Right ventricle myocardium inferior (tissue), 1 donor: ENCODE results near the gene ARHGEF12. TPM values are rescaled to one million over a fixed set of nuclear protein-coding genes. Genes with fewer than 3 reads are reported as not detected.
A peak's percentile ranks its signal among the peaks of the same experiment; 100 is the strongest.

Source experiments
- ATAC-seq: fragments of 200-7000 bp; cut with Tn5 transposase; one replicate; pipeline ENCODE4 v1.9.1; 2020; ENCODE audit warnings: mild to moderate bottlenecking, moderate library complexity
- DNase-seq: peaks from one replicate; pipeline ENCODE4 v3.0.0; 2021; ENCODE audit errors: missing footprints
- intact Hi-C: fragments of 100-400 bp; cut with DNase I; formaldehyde crosslinking; loops from one replicate; pipeline ENCODE4 v1.11.0; 2022
- total RNA-seq: library from RNA; stranded (reverse); fragmentation: NEBNext Ultra II Directional; extraction: Animal tissue kit (Norgen Biotek cat#: 25700); gene quantifications from one replicate; pipeline ENCODE4 v1.2.1, GENCODE V29; 2021
- donor health status: DM: no; HTN: yes; CAD: no; lungs with severe emphysema.

The ARHGEF12 gene
- total RNA-seq, 1 donor from 2014 or later = 81.7 TPM

DNA sequence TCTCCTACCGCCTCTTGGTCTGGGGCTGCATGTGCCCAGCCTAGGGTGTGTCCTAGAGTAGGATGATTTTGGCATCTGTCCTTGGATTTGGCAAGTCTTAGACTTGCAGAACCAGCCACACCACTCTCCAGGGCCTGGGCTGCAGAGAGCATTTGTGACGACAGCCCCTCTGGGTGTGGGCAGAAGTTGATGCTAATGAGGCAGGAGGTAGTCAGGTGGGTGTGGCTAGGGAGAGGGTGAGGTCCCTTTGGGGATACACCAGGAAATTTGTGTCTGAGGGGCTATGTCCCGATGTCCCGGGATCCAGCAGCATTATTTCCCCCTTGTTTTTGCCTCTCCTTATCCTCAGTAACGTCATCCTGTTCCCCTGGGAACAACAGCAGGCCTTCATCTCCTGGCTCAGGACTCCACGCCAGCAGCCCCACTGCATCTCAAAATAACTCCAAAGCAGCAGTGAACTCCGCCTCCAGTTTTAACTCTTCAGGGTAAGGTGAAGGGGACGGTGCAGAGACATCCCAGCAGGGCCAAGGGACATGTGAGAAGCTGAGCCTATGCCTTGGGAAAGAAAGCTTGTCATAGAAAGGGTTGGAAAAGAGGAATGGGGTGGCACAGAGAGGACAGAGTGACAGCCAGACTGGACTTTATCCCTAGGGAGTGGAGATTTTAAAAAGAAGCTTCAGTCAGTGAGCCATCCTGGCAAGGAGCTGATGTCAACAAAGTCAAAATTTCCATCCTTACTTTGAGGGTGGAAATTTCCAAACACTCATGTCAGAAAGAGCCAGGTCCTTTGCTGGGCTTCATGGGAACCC lies 19.1 kb upstream of the ARHGEF12 start:
- intact Hi-C loops = no loop called here
- peak; percentile 79 for DNase-seq
- peak; percentile 82 for ATAC-seq

DNA sequence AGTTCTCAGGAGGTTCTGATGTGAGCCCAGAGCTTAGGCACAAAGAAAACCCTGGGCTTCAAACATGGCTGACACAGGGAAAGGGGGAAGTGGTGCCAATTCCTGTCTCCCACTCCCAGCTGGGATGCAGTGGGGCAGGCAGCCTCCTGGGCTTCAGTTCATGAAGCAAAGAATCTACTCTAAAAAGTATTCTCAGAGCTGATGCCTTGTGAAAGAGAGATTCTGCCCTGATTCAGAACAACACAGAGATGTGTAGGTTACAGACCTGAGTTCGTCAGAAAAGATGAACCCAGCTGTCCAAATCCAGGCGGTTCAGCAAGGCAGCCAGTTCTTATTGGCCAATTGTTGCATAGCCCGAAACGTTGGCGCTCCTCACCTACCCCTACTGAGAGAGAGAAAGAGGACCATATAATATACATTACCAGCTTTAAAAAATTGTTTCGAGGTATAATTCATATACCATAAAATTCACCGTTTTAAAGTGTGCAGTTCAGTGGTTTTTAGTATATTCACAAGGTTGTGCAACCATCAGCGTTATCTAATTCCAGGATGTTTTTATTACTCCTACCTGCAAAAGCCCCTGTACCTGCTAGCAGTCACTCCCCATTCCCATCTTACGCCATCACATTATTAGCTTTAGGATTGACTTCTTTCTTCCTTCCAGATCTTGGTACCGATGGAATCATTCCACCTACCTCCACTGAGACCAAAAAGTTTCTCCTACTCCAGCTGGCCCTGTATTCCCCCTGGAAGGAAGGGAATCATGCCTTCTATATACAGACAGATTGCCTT lies 18.3 kb upstream of the ARHGEF12 start:
- ATAC-seq = no peak
- no peak for DNase-seq
- intact Hi-C loops = no loop called here

DNA sequence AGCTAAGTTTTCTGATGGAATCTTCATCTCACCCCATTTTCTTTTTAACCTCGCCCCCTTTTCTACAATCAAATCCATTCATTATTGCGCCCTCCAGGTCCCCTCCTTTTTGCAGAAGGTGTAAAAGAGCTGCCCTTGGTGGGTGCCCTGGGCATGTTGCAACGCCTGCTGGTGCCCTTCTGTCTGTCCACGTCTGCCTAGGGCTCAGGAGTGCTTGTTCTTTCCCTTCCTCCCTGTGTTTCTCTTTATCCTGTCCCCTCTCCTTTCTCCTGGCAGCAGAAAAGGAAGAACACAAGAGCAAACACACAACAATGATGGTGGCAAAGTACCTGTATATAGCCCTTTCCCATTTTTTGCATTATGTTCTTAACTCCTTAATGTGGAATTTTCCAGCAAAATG lies 17.3 kb upstream of the ARHGEF12 start:
- no peak for ATAC-seq
- no peak for DNase-seq
- intact Hi-C loops = no loop called here

DNA sequence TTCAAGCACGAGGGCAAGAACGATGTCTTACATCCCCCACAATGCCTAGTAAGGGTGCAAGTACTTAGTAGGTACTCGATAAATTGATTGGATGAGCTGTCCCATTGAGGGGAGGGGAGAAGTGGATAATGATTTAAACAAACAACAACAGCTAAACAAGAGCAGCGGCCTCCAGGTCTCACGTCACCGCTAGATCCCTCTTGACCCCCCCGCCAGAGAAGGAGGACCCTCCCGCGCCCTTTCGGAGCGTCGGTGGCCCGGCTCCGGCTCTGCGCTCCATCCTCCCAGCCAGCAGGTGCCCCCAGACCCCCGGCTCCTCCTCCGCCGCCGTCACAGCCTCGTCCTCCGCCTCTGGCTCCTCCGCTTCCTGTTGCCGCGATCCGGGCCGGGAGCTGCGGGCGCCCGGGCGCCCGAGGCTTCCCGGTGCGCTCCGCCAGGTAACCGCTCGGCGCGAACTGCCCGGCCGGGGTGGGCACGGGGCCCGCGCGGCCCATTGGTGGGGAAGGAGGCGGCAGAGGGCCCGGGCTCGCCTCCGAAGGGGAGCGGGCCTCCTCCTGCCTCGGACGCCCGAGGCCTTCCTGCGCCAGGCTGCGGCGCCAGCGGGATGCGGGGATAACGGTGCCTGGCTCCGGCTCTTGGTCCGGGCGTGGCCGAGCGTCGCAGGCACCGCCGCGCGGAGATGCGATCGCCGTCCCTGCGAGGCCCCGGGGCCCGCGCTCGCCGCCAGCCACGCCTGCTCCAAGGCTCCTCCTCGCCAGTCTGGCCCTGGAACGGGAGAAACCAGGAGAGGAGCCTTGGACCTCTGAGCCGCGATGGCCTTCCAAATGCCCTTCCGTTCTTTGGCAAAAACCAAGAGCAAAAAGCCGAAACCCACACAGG lies 11.0 kb upstream of the ARHGEF12 start, which contains the start of gene TLCD5:
TSS of gene TLCD5 (plus strand) at position 368 of the 879 bp plus-strand sequence. CDS start 2,143 bp downstream, outside the sequence.
- DNase-seq (peak; percentile 75), ATAC-seq (peak; percentile 81)
- intact Hi-C loops = no loop called here

DNA sequence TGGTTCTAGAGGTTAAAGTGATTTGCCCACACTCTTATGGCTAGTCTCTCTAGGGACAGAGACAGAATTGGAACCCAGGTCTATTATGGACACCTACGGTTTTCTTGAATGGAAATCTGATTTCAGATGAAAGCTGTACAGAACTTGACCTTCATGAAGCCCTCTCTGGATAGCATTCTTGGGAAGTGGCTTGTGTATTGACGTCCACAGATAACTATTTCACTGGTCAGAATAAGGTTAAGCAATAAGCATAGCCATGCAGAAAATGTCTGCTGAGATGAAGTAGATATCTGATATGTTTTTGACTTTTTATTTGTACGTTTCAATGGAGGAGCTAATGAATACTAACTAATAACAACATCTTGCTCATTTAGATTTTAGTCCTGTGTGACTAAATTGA lies 10.0 kb upstream of the ARHGEF12 start:
- ATAC-seq (peak; percentile 38), DNase-seq (no peak)
- intact Hi-C loops = no loop called here

DNA sequence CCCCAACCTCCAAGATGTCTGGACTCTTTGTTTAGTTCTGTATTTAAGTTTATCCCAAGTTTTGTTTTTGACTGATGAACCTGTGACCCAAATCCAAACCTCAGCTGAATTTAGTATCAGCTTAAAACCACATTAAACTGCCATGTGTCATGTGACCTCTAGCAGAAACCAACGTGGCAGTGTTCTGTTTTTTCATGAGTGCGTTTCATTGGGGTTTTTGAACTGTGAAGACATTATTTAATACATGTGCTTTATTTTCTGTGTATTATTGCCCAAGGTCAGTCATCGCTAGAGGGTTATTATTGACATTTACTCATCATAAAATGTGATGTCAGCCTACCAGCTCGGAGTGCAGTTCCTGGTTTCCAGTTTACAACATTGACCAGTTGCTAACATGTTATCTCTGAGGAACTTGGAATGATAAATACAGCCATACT lies 9.3 kb upstream of the ARHGEF12 start:
- intact Hi-C loops = no loop called here
- ATAC-seq (no peak), DNase-seq (no peak)

DNA sequence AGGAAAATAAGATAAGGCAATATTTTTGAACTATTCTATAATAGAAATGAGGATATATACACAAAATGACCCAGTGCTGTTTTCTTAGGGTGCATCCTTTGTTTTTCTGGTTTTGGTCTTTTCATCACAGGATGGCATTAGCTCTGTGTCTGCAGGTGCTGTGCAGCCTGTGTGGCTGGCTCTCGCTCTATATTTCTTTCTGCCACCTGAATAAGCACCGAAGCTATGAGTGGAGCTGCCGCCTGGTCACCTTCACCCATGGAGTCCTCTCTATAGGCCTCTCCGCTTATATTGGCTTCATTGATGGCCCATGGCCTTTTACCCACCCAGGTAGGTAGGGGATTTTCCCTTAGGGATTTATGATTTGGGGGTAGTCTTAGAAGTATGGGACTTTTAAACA lies 8.9 kb upstream of the ARHGEF12 start:
- ATAC-seq = no peak
- intact Hi-C loops = no loop called here
- DNase-seq = no peak

DNA sequence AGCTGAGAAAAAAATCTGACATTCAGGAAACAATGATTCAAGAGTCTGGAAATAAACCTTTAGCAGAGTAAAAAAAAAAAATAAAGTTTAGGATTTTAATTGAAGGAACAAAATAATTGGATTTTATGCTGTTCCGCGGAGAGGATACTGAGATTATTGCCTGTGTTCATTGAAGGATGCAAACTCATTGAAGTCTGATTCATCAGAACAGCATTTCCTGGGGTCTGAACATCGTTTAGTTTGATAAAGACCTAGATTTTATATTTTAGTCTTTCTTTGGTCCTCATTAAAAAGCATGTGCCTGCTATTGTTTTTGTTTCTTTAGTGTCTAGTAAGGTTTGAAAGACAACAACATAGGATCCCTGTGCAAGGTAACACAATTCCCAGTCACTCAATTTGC lies 6.7 kb upstream of the ARHGEF12 start:
- DNase-seq = no peak
- ATAC-seq = no peak
- intact Hi-C loops = no loop called here

DNA sequence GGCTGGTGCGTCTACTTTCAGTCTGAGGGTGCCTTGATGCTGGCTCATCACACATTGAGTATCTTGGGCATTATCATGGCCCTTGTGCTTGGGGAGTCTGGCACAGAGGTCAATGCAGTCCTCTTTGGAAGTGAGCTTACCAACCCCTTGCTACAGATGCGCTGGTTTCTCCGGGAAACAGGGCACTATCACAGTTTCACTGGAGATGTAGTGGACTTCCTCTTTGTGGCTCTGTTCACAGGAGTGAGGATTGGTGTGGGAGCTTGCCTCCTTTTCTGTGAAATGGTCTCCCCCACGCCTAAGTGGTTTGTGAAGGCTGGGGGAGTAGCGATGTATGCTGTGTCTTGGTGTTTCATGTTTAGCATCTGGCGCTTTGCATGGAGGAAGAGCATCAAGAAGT lies 6.2 kb upstream of the ARHGEF12 start:
- DNase-seq (no peak), ATAC-seq (no peak)
- intact Hi-C loops = loop anchor here (10.0 kb wide), 1 partner anchor 625 kb away; no protein-coding TSS in a partner anchor

DNA sequence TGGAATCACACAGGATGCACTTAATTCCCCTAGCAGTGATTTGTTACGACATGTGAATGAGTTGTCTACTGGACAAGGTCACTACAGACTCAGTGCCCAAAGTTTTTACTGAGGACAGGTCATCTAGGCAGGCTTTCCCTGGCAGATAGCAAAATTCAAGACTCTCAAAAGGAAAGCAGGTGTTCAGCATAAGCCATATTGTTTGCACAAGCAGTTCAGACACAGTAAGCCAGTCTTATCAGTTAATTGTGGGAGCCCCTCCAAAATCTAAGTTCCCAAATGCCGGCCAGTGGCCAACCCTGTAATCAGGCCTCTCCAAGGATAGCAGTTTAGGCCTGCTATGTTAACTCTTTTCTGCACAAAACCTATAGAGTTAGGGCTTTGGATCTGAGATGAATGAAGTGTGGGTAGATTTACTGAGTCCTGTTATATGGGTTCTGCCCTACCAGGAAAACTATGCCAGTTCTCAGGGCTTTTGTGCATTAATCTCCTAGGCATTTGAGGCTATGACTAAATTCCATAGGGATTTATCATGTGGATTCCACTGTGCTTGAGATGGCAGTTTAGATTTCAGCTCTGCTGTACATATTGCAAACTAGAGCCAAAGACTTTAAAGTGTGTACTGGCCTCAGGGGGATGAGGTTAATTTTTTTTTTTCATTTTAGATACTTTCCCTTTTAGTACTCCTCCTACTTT lies 4.8 kb upstream of the ARHGEF12 start:
- peak; percentile 26 for ATAC-seq
- no peak for DNase-seq
- intact Hi-C loops = loop anchor here (10.0 kb wide), 1 partner anchor 623 kb away; no protein-coding TSS in a partner anchor

DNA sequence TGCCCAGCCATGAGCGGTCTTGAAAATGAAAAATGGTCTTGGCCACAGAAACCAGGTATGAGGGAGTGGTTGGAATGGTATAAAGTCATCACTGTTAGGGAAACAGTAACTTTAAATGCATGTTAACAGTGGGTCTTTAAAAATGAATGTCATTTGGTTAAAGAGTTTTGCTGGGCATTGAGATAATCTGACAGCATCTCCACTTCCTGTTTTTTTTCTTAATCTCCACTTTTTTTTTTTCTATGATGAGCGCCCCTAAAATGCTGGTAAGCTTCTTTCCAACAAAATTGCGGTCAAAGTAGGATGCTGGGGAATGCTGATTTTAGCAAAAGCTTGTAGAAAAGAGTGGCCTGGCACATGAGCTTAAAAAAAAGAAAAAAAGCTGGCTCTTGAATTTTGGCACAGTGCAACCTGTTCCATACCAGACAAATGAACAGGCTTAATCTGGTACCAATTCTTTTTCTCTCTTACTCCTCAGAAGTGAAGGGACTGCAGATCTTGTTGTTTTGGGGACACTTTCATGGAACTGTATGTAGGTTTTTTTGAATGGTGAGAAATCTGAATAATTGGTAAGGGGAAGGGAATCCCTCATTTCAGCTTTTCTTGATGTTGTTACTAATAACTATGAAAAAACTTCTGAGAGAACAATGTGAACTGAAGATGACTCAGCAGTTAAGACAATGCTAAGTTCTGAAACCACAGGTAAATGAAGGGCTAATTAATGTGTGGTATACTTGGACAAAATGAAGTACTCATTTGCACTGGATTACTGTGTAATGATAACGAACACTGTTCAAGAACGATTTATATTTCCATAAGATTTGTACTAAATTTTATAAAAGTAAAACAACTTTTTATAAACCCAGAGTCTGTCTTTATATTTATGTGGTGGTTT lies 3.1 kb upstream of the ARHGEF12 start:
- intact Hi-C loops = loop anchor here (10.0 kb wide), 1 partner anchor 622 kb away; no protein-coding TSS in a partner anchor
- ATAC-seq (no peak), DNase-seq (no peak)

DNA sequence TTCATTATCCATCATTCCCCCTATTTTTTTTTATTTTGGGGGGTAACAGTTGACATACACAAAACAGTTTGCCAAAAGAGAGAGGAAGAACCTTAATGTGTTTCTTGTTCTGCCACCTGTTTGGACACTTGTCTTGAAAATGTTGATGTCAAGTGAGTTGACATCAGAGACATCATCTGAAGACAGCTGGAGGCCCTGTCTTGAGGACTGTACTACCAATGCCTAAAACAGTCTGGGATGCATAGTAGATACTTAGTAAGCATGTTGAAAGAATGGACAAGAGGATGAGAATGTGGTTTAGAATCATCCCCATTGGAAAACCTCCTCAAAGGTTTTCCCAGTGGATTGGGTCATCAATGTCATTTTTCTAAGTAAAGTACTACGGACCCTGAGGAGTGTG lies 2.4 kb upstream of the ARHGEF12 start:
- DNase-seq (no peak), ATAC-seq (no peak)
- intact Hi-C loops = loop anchor here (10.0 kb wide), 1 partner anchor 621 kb away; no protein-coding TSS in a partner anchor

DNA sequence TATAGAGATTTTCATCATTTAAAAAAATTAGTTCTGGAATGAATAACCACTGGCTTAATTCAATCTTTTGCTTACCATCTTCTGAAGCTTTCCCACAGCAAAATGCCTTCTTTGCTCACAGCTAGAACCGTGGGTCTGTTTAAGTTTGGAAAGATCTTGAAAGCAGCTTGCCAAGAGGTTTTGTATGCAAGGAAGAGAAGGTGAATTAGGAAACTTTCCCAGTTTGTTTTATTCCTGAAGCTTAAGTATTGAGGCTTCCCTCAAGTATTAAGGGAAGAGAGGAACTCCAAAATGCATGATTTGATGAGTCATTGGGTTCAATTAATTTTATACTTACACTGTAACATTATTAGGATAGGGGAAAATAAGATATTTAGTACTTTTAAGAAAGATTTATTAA lies 1.9 kb upstream of the ARHGEF12 start:
- DNase-seq = no peak
- intact Hi-C loops = loop anchor here (10.0 kb wide), 1 partner anchor 620 kb away; no protein-coding TSS in a partner anchor
- ATAC-seq = no peak

DNA sequence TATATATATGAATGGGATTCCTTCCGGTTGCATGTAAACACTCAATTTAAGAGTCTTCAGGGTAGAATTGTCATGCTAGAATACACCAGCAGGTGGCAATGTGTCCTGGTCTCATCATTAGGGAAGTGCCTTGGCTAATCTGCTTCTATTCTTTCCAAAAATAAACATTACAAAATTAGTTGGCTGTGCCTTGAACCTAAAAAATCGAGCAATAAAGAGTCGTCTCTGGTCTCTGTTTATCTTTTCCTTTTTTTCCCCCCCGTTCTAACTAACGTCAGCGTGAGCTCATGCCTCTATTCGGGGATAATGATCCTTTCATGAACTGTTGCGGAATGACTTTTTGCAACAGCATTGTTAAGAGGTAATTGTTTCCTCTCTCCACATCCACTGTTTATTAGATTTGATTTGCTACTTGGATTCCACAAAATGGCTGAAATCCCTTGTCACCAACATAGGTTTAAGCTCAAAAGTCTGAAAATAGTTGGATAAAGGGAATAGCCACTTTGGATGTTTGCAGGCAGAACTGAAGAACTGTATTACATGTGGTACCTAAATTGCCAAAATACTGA lies 1.2 kb upstream of the ARHGEF12 start:
- intact Hi-C loops = loop anchor here (5.0 to 10.0 kb wide), 2 partner anchors 42 to 620 kb away; no protein-coding TSS in a partner anchor
- peak; percentile 36 for ATAC-seq
- DNase-seq = no peak

DNA sequence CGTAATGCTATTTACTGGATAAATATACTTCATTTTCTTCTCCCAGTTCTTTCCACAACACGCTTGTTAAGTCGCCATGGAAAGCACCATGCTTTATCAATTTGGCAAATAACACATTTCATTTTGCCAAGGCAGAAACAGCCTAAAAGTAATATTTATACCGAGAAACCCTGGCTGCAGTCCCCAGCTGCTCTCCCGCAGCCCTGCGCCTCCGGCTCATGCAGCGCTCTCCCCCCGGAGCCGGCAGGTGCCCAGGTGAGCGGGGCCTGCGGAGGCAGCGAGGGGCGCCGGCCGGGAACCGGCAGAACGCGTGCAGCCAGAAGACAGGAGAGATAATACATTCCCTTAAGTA lies 681 bp upstream of the ARHGEF12 start:
- intact Hi-C loops = loop anchor here (5.0 to 10.0 kb wide), 2 partner anchors 42 to 619 kb away; no protein-coding TSS in a partner anchor
- no peak for DNase-seq
- peak; percentile 27 for ATAC-seq

DNA sequence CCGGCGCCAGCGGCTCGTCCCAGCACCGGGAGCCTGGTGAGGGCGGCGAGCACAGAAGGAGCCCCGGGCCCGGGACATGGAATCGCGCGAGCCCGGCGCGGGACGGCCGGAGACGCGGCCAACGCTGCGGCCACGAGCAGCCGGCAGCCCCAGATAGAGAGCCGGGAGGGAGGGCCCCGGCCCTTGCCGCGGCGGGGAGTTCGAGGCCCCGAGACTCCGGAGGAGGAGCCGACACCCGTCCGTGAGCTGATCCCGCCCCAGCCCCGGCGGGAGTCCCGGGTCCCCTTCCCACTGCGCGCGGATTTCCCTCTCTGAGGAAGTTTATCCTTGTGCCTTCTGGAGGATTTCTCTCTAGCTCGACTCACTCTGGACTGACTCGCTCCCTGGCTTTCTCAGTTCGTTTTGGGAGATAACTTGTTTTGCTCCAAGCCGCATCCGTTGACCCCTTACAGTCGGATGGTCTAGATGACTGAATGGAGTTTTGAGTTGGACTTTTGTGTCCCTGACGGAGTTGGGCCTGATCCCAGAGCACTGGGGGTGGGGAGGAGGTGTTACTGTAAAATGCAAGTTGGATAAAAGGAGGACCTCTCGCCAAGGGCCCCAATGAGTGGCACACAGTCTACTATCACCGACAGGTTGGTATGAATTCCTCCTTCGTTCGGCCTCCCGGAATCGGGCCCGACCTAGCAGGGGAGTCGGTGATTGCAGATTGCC lies 585 bp downstream of the ARHGEF12 start:
- ATAC-seq = peak; percentile 29
- intact Hi-C loops = loop anchor here (2.0 to 10.0 kb wide), 4 partner anchors 41 to 618 kb away; no protein-coding TSS in a partner anchor
- peak; percentile 77 for DNase-seq
